IMR-90 (cell line): ENCODE measurements around the gene DPYD. TPM values are rescaled to one million over a fixed set of nuclear protein-coding genes. Genes with fewer than 3 reads are reported as not detected.

Source experiments
- ATAC-seq: fragments of 200-7000 bp; cut with Tn5 transposase; 2 replicates; pipeline ENCODE4 v1.9.1; 2020; ENCODE audit warnings: low read depth, mild to moderate bottlenecking, moderate library complexity
- BruUV-seq: library from RNA; stranded (reverse); fragments of 400-500 nt; replicated peaks from 2 replicates; lab custom pipeline; 2021; lab: Mats Ljungman, UMichigan
- CTCF ChIA-PET: fragments of 300-600 bp; formaldehyde crosslinking; extraction: SDS; loops from one replicate; lab custom pipeline; 2021; ENCODE audit warnings: antibody characterized with exemption; lab: Yijun Ruan, JAX
- POLR2A ChIA-PET: fragments of 300-600 bp; sonication (Branson Sonifier 250); formaldehyde crosslinking; loops from one replicate; lab custom pipeline; 2022; ENCODE audit warnings: antibody characterized with exemption; ENCODE audit not compliant: unreplicated experiment; lab: Charles Lee
- DNase-seq: peaks from one replicate; pipeline ENCODE4 v3.0.0; 2013
- H2AFZ ChIP-seq: replicated peaks from 2 replicates; pipeline ENCODE3; 2013; ENCODE audit warnings: low read length, mild to moderate bottlenecking; ENCODE audit not compliant: poor library complexity
- H2AK5ac ChIP-seq: 2 replicates; pipeline ENCODE4 v1.6.1; 2013; ENCODE audit warnings: low read depth, low read length, inconsistent platforms
- H2AK9ac ChIP-seq: replicated peaks from 2 replicates; pipeline ENCODE3; 2013; ENCODE audit warnings: mild to moderate bottlenecking, low read depth, low read length, moderate library complexity; ENCODE audit not compliant: poor library complexity
- H2BK120ac ChIP-seq: 2 replicates; pipeline ENCODE4 v1.6.1; 2013; ENCODE audit warnings: low read depth, low read length, inconsistent platforms
- H2BK15ac ChIP-seq: 3 replicates; pipeline ENCODE4 v1.6.1; 2013; ENCODE audit warnings: low read depth, low read length, inconsistent platforms
- H2BK20ac ChIP-seq: 2 replicates; pipeline ENCODE4 v1.6.1; 2013; ENCODE audit warnings: low read depth, mild to moderate bottlenecking, inconsistent platforms, low read length, moderate library complexity
- H2BK5ac ChIP-seq: 2 replicates; pipeline ENCODE4 v1.6.1; 2013; ENCODE audit warnings: mild to moderate bottlenecking, low read depth, low read length, inconsistent platforms; ENCODE audit not compliant: poor library complexity, severe bottlenecking
- H3K14ac ChIP-seq: replicated peaks from 2 replicates; pipeline ENCODE4 v1.6.1; 2013; ENCODE audit warnings: low read depth, low read length, inconsistent platforms
- H3K18ac ChIP-seq: 2 replicates; pipeline ENCODE4 v1.6.1; 2013; ENCODE audit warnings: low read depth, low read length, control low read depth
- H3K23ac ChIP-seq: 2 replicates; pipeline ENCODE4 v1.6.1; 2013; ENCODE audit warnings: low read depth, low read length, inconsistent platforms
- H3K27ac ChIP-seq: 2 replicates; pipeline ENCODE4 v1.5.1; 2013; ENCODE audit warnings: mild to moderate bottlenecking, control low read depth, low read length; ENCODE audit not compliant: insufficient read depth
- H3K27me3 ChIP-seq: 2 replicates; pipeline ENCODE4 v1.6.1; 2013; ENCODE audit warnings: low read length; ENCODE audit not compliant: control insufficient read depth, insufficient read depth
- H3K36me3 ChIP-seq: 2 replicates; pipeline ENCODE4 v1.6.1; 2013; ENCODE audit warnings: low read length, mixed read lengths; ENCODE audit not compliant: control insufficient read depth, insufficient read depth
- H3K4ac ChIP-seq: 2 replicates; pipeline ENCODE4 v1.6.1; 2013; ENCODE audit warnings: low read depth, low read length, inconsistent platforms
- H3K4me1 ChIP-seq: 2 replicates; pipeline ENCODE4 v1.6.1; 2013; ENCODE audit warnings: low read length, mixed read lengths; ENCODE audit not compliant: control insufficient read depth, insufficient read depth
- H3K4me2 ChIP-seq: 2 replicates; pipeline ENCODE4 v1.6.1; 2013; ENCODE audit warnings: low read depth, mild to moderate bottlenecking, control low read depth, low read length, moderate library complexity
- H3K4me3 ChIP-seq: 2 replicates; pipeline ENCODE4 v1.5.1; 2013; ENCODE audit warnings: low read depth, mild to moderate bottlenecking, control low read depth, low read length, moderate library complexity; ENCODE audit not compliant: insufficient read depth
- H3K56ac ChIP-seq: 2 replicates; pipeline ENCODE4 v1.6.1; 2013; ENCODE audit warnings: low read length, inconsistent platforms; ENCODE audit not compliant: insufficient read depth; ENCODE audit errors: extremely low read depth
- H3K79me1 ChIP-seq, 2 experiments: 2 replicates each; pipeline ENCODE4 v1.6.1; 2013; ENCODE audit warnings: low read length in 2 of 2, inconsistent platforms in 1 of 2, low read depth in 1 of 2
- H3K9ac ChIP-seq: 2 replicates; pipeline ENCODE4 v1.6.1; 2013; ENCODE audit warnings: low read depth, low read length, control low read depth
- H3K9me1 ChIP-seq: 2 replicates; pipeline ENCODE4 v1.6.1; 2013; ENCODE audit warnings: low read length, inconsistent platforms; ENCODE audit not compliant: insufficient read depth
- H3K9me3 ChIP-seq: 2 replicates; pipeline ENCODE4 v1.6.1; 2013; ENCODE audit warnings: low read length; ENCODE audit not compliant: control insufficient read depth, insufficient read depth
- H4K20me1 ChIP-seq: 2 replicates; pipeline ENCODE4 v1.6.1; 2013; ENCODE audit warnings: low read length, inconsistent platforms; ENCODE audit not compliant: insufficient read depth
- H4K5ac ChIP-seq: 2 replicates; pipeline ENCODE4 v1.6.1; 2013; ENCODE audit warnings: mild to moderate bottlenecking, low read depth, low read length, control low read depth
- H4K8ac ChIP-seq, 2 experiments: 2 replicates each; pipeline ENCODE4 v1.6.1; 2013; ENCODE audit warnings: low read depth in 2 of 2, low read length in 2 of 2, control low read depth in 1 of 2, inconsistent platforms in 1 of 2
- H4K91ac ChIP-seq: 2 replicates; pipeline ENCODE4 v1.6.1; 2013; ENCODE audit warnings: low read depth, low read length, inconsistent platforms; ENCODE audit not compliant: insufficient read depth
- MXI1 ChIP-seq: IDR thresholded peaks from 2 replicates; pipeline ENCODE4 v1.6.1; 2012; ENCODE audit warnings: low read depth, mild to moderate bottlenecking, low read length, moderate library complexity, borderline replicate concordance
- WGBS, 2 experiments: methylation state at CpG; one replicate each; pipeline versions ENCODE4 v1.1.5 to v1.1.7; 2013; ENCODE audit warnings: missing lambda C conversion rate in 2 of 2; ENCODE audit not compliant: insufficient read length in 1 of 2; ENCODE audit errors: extremely low coverage in 2 of 2; 5-methylcytosine and 5-hydroxymethylcytosine counted together
- dilution Hi-C: fragments of 300-500 bp; cut with HindIII; formaldehyde crosslinking; loops from one replicate; pipeline ENCODE4 v1.14.3; 2018; ENCODE audit warnings: low sequenced_read_pairs; ENCODE audit not compliant: unreplicated experiment
- in situ Hi-C: fragments of 300-500 bp; cut with MboI; formaldehyde crosslinking; loops from 3 replicates; pipeline ENCODE4 v1.14.3; 2019; ENCODE audit warnings: low sequenced_read_pairs, inconsistent platforms, mixed read lengths
- intact Hi-C: fragments of 100-400 bp; cut with micrococcal nuclease; formaldehyde crosslinking; loops from 2 replicates; pipeline ENCODE4 v1.10.0; 2022
- polyA plus RNA-seq, 3 experiments: library from polyadenylated mRNA; depleted of rRNA; stranded (reverse); fragments of >200 nt; gene quantifications; 2 replicates each; pipeline ENCODE4 v1.2.3, GENCODE V29; 2012; ENCODE audit warnings: low replicate concordance in 1 of 3
- total RNA-seq: library from RNA; depleted of rRNA; stranded (reverse); fragments of >200 nt; gene quantifications from 2 replicates; pipeline ENCODE4 v1.2.3, GENCODE V29; 2012

DPYD gene
- total and polyA plus RNA-seq, 2 of the 4 experiments (the other 2 are of a cell fraction) = 9.3 to 47.3 TPM

DNA sequence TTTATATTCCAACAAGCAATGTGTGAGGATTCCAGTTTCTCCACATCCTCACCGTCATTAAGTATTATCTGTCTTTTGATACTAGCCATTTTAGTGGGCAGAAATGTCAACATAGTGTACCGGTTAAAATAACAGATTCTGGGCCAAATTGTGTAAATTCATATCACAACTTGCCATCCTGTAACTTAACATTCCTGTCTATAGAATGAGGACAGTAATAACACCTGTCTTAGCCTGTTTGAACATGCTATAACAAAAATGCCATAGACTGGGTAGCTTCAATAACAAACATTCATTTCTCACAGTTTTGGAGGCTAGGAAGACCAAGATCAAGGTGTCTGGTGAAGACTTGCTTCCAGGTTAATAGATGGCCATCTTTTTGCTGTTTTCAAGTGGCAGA, 708.2 kb downstream of the DPYD start:
- no CpG with 5 or more reads among the region's 2 CpGs for WGBS, 2 experiments
- Histone ChIP-seq H3K4me1 (no peaks in the 10 kb centered on the region), H3K14ac (no peak overlapping the region), H3K36me3 (no peaks in the 10 kb centered on the region), H3K79me1 (no peaks in the 10 kb centered on the region), H3K27me3 (no peaks in the 10 kb centered on the region), H3K9ac (no peak overlapping the region), H3K4me2 (no peak overlapping the region), H2AK5ac (no peak overlapping the region), H4K91ac (no peak overlapping the region), H3K18ac (no peak overlapping the region), H2AFZ (no peak overlapping the region), H2BK15ac (no peak overlapping the region), H3K9me3 (no peaks in the 10 kb centered on the region), H2AK9ac (no peak overlapping the region), H2BK20ac (no peak overlapping the region), H4K5ac (no peak overlapping the region), H2BK5ac (no peak overlapping the region), H3K27ac (no peak overlapping the region), H3K23ac (no peak overlapping the region), H3K4me3 (no peak overlapping the region), H4K8ac (no peak overlapping the region), H4K20me1 (no peaks in the 10 kb centered on the region), H3K56ac (no peak overlapping the region), H2BK120ac (no peak overlapping the region), H3K4ac (no peak overlapping the region), H3K9me1 (no peaks in the 10 kb centered on the region)
- no peak for DNase-seq
- BruUV-seq = no TSS peak
- POLR2A ChIA-PET = no interaction called here
- intact Hi-C loops = no loop called here
- ATAC-seq = no peak
- TF ChIP-seq MXI1 = no peak
- in situ Hi-C loops = no loop called here
- dilution Hi-C loops = no loop called here
- CTCF ChIA-PET = no interaction called here
